NCI-H1105 treated with DMSO at 0.1 percent for 48 hours (cell line): ENCODE measurements around the gene EVA1C.
A peak's percentile ranks its signal among the peaks of the same experiment; 100 is the strongest.
"Not testable (repeated sequence)": the region's sequence is repeated elsewhere in the genome, so short reads cannot be mapped to it uniquely, and the experiment has no call there.

ENCODE experiments used
- DNase-seq: peaks from one replicate; lab custom pipeline; 2025; lab: John Stamatoyannopoulos, UW

EVA1C gene, protein sequence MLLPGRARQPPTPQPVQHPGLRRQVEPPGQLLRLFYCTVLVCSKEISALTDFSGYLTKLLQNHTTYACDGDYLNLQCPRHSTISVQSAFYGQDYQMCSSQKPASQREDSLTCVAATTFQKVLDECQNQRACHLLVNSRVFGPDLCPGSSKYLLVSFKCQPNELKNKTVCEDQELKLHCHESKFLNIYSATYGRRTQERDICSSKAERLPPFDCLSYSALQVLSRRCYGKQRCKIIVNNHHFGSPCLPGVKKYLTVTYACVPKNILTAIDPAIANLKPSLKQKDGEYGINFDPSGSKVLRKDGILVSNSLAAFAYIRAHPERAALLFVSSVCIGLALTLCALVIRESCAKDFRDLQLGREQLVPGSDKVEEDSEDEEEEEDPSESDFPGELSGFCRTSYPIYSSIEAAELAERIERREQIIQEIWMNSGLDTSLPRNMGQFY

DNA sequence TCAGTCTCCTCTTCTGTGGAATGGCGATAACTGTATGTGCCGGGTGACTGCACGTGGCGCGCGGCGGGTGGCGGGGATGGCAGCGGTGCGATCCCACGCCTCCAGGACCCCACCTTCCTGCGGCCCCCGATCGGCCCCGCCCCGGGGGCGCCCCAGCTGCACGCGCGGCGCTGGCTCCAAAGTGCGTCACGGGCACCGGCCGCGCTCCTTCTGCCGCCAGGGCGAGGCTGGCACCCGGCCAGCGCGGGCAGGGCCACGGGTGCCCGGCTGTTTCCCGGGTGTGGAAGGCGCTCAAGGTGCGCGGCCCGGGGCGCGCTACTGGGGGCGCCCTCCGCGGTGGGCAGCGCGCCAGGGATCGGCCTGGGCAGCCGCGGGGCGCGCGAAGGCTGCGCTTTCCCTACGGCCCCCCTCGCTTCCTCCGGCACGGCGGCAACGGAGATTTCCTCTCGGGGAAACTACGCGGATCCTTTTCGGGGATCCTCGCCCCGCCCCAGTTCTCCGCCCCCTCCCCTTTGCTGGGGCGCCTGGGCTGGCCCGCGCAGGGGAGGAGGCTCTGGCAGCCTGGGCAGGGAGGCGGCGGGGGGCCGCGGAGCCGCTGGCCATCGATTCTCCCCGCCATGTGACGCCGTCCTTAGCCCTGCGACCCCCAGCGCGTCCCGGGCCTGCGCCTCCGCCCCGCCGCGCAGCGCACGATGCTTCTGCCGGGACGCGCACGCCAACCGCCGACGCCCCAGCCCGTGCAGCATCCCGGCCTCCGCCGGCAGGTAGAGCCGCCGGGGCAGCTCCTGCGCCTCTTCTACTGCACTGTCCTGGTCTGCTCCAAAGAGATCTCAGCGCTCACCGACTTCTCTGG is at the start of gene EVA1C:
TSS of gene EVA1C (plus strand) at position 545 of the 853 bp plus-strand sequence. CDS start at position 693, 148 bp downstream.
- peak; percentile 71 for DNase-seq

DNA sequence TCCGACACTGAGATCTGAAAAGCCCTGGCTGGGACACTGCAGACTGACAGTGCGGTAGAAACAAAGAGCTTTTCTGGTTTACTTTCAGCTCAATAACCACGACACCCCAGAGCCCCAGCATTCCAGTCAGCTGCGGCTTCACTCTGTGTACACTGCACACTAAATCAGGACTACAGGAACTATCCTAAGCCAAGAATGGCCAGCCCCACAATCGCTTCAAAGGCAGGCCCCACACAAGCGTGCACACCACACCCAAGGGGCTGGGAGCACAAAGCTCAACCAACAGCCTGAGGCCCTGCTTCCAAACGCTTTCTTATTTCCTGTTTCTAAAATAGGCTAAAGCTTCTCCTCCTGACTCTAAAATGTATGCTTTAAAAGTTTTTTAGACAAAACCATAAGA is 48.1 kb upstream of the EVA1C start:
- no peak for DNase-seq

DNA sequence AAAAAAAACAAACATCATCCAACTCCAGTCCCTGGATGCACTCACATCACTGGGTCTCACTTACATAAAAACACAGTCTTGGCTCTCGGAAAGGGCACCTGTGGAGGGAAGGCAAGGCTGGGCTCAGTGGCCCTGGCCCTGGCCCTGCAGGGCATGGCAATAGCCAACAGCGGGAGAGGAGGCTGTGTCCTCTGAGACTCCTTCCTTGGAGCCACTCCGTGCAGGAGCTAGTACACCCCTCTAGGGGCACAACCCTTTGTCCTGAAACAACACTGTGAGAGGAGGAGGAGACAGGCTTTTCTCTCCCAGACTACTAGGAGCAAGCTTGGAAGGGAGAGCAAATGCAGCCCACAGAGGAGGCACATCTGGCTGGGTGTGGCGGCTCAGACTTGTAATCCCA is 47.7 kb upstream of the EVA1C start:
- no peak for DNase-seq

DNA sequence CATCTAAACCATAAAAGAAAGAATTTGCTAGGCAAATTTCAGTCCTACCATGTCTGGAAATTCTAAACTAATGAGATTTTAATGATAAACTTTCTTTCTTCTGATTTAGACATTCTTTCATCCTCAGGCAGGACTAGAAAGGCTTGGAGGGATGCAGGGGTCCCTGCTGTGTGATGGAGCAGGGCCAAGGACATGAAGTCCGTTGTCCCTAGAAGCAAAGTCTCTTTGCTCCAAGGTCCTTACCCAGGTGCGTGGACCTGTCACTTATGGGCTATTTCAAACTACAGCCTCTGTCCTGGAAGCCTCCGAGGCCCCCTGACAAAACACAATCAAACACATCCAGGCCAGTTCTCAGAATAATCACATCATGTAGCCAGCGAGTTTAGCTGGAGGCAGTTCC is 46.3 kb upstream of the EVA1C start:
- DNase-seq: no peak

DNA sequence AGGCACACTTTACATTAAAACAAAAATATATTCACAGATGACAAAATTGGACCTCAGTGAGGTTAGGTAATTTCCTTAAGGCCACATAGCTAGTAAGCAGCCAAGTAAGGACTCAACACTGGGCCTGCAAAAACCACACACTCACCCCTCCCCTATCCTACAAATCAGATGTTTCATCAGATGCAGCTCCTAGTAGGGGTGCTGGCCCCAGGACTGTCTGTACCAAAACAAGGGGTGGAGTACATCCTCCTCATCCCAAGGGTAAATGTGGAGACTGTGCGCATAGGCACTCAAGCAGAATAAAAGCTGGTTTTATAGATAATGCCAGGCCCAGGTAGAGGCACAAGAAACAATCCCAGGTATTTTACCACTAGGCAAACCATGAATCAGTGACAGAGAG is 45.3 kb upstream of the EVA1C start:
- DNase-seq: no peak

DNA sequence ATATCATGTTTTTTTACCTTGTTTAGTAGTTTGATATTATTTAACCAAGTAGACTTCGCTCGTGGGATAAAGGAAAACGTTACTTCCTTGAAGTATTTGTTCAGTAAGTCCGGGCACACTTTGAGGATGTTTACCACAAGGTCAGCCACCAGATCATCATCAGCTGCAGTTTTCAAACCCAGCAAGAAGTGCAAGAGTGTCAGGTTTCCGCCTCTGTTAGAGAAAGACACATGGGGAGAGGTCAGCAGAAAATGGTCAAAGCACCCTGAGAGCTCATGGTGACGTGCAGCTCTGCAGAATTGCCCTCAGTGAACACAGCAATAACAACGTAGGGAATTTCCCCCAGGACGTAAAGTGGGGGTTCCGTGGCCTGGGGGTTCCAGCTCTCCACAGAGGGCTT is 44.1 kb upstream of the EVA1C start:
- no peak for DNase-seq

DNA sequence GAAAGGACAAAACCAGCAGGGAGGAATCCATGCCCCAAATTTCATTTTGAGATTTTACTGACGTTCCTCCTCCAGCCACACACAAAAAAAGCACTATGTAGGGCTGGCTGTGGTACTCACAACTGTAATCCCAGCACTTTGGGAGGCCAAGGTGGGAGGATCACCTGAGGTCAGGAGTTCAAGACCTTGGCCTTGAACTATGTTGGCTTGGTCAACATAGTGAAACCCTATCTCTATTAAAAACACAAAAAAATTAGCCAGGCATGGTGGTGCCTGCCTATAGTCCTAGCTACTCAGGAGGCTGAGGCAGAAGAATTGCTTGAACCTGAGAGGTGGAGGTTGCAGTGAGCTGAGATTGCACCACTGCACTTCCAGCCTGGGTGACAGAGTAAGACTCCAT is 43.5 kb upstream of the EVA1C start:
- not testable (repeated sequence) for DNase-seq

DNA sequence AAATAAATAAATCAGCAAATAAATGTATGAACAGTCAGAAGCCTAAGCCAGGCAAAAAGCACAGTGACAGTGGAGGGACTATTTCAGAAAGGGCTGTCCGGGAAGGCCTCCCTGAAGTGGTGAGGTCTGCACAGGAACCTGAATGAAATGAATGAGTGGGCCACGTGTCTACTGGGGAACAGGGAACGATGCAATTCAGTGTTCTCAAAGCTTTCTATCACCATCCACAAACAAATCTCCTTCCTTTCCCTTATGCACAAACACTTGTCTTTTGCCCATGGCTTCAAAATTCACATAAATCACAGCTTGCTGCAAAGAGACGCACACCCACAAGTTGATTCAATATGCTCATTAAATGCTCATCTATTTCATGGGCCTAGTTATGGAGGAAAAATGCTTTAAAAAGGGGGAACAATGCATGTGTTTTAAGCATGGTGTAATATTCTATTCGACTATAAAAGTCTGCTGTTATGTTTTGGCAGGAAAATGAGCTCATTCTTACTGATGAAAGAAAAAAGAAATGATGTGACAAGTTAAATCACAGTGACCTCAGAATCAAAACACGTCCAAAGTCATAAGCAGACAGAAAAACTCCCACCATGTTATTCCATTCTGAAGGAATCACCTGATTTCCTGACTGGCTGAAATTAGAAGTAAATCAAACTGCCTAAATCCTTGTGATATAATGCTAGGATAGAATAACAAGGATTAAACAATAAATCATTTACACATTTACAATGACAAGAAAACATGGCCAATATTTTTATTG is 41.3 kb upstream of the EVA1C start:
- DNase-seq: no peak

DNA sequence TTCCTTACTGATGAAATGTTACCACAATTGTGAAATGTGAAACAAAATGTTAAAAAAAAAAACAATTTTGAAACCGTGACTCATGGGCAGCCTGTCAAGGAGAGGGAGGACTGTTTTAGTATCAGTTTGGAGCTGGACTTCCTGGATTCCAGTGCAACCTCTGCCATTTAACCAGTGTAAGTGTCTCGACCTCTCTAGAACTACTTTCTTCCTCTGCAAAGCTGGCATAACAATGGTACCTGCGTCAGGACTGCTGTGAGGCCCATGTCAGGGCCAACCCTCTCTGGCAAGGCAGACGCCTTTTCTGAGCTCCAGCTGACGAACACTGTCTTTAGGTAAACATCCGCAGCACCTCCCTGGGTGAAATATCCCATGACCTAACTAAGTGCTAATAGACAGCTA is 40.6 kb upstream of the EVA1C start:
- DNase-seq: peak; percentile 80

DNA sequence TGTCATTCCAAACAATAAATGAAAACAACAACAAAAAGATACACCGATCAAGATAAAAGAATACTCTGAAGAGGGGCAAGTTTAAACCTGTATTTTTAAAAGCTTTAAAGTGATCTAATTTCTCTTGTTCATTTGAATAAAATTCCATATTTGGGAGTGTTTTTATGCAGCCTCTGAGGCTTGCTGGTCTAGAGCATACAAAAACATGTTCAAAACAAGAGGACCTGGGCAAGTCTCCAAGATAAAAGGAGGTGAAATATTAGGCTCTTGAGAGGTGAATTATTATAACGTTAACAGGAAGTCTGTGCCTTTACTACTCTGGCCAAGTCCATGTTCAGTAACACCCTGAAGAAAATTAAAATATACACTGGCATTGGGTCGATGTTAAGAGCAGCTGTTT is 39.8 kb upstream of the EVA1C start:
- peak; percentile 97 for DNase-seq

DNA sequence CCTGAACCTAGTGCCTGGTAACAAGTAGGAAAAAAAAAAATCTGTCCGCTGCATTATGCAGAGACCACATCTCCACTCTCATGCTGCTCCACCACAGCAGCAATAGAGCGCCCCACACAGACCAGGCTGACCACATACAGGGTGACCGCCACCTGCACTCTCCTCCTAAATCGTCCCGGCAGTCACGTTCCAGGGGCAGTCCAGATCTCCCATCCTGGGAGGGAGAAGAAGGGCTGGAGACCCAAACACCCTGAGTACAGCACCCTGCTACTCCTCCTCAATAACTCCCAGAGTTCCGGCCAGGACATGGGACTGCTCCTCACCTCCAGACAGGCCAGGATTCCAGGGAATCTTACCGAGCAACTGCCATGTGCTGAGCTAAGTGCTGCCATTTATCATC is 35.0 kb upstream of the EVA1C start:
- no peak for DNase-seq

DNA sequence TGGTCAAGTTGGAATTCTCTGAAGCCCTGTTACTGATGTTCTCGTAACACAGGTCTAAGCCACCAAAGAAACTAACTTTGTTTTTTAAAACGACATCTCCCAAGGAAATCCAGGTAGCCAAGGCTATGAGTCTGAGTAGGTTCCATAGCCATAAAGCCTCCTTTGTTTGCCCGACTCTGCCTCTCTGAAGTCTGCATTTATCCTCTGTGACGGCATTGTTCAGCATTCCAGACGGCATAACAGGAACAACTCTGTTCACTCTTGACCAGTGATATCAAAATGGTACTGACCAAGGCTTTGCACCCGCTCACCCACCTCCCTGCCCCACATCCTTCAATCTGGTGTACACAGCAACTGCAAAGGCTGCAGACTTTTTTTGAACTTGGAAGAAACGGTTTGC is 34.5 kb upstream of the EVA1C start:
- DNase-seq: no peak

DNA sequence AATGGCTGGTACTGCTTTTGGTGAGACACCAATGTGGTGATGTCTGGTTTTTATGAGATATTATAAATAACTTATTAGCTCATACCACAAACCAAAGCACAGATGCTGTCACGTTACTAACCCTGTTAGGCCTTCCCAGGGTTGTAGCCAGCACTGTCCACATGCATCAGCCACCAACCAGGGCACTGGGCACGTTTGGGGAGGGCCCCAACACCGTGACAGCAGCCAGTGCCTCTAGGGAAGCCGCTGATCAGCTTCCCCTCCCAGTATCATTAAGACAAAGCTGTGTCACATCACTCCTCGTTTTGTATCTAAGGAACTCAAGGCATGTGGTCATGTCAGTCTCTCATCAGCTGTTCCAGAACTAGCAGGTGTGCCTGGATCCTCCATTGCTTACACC is 33.5 kb upstream of the EVA1C start:
- DNase-seq: no peak

DNA sequence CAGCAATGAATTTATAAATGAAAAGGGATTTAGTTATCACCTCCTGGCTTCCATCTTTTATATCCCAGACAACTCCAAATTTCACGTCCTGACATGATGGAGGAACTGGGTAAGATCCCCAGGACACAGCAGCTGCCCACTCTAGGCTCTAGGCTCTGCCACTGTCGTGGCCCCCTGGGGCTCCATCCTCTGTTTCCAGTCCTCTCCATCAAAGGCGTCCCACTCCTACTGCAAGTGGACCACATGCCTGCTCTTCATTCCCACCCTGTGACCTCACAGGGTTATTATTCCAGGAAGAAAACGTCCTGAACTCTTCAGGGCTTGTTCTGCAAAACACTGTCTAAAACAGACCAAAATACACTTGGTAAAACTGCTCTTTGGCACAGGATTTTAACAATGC is 31.6 kb upstream of the EVA1C start:
- DNase-seq: no peak

DNA sequence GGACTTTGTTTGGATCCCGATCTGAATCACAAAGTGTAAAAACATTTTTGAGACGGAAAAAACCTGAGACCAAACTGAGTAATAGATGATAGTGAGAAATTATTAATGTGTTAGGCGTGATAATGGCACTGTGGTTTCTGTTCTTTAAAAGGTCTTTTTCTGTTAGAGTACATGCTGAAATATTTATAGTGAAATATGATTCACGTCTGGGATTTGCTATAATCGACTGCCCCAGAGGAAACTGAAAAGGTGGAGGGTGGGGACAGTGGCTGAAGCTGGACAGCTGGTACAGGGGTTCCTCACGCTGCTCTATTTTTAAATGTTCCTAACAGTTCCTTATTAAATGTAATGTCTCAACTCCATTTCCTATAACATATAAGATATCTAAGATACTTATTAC is 30.9 kb upstream of the EVA1C start:
- no peak for DNase-seq

DNA sequence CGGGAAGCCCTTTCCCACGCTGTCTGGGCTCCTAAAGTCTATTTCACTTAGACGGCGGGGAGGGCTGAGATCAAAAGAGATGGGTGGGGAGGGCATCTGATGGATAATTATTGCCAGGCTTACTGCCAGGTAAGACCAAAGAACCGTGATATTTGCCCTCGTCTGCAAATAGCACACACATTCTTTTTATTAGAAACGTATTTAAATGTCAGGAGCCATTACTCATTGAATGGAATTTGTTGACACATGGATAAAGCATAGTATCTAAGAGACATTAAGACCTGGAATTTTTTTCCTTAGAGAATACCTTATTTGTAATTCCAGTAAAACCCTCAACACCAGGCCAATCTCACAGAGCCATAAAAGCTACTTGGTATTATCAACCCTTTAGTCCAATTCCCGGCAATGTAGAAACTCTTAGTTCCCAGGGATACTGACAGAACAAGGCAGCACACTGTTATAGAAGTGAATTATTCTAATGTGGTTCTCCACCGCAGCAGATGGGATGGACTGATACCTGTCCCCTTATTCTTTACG is 30.3 kb upstream of the EVA1C start:
- DNase-seq: peak; percentile 88

DNA sequence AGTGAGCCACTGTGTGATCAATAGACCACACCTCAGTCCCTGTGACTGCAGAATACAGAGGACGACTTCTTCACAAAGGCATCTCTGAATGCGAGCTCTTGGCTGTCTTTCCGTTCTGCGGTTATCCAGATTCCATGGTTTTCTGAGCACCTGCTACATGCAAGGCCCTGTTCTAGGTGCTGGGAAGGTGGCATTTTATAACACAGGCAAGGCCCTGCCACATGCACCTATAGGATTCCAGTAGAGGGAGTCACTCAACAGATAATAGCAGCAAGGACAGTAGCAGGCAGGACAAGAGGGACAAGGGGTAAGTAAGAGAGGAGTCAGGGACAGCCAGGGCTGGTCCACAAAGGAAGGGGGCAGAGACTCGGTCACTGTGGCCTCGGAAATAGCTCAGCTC is 28.7 kb upstream of the EVA1C start:
- no peak for DNase-seq

DNA sequence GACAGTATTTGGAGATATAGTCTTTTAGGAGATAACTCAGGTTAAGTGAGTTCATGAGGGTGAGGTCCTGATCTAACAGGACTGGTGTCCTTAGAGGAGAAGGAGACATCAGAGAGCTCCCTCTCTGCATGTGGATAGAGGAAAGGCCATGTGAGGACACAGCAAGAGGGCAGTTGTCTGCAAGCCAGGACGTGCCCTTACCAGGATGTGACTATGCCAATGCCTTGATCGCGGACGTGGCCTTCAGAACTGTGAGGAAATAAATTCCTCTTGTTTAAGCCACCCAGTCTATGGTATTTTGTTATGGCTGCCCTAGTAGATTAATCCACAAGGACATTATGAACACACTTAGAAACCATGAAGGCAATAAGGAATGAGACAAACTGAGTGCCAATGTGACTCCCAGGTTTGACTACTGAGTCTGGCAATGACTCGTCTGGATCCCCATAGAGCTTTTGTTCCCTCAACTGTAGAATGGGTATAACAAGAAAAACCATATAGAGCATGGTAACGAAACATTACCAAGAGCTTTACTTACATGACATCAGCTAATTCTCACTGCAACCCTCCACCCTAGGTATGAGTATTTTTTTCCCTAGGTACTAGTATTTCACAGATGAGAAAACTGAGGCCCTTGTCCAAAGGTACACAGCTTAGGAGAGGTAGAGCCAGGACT is 26.2 kb upstream of the EVA1C start:
- no peak for DNase-seq

DNA sequence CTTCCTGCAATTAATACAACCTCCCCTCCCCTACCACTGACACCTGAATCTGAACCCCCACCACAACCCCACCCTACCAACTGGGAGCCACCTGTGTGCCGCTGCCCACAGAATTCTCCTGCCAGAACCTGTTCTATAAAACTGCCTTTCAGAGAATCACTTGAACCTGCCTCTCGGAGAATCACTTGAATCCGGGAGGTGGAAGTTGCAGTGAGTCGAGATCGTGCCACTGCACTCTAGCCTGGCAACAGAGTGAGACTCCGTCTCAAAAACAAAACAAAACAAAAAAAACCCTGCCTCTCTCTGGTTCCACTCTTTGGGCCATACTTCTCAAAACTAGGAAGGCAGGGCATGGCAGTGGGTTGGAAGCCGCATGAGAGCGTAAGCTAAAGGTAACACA is 25.4 kb upstream of the EVA1C start:
- DNase-seq: no peak

DNA sequence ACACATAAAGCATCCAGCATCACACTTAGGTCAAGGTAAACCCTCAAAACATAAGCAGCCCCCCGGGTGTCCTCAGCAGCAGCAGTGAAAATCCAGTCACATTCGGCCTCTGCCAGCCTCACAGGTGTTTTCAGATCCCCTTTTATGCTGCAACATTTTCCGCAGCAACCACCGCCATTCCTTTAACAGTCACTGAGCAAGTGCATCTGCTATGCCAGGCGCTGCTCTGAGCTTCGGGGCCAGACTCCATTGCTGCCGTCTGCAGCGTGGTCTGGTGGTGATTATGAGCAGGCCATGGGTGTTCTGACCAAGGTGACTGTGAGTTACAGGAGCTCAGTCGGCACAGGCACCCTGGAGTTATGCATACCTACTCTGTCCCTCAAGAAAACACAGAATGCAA is 24.2 kb upstream of the EVA1C start:
- no peak for DNase-seq

DNA sequence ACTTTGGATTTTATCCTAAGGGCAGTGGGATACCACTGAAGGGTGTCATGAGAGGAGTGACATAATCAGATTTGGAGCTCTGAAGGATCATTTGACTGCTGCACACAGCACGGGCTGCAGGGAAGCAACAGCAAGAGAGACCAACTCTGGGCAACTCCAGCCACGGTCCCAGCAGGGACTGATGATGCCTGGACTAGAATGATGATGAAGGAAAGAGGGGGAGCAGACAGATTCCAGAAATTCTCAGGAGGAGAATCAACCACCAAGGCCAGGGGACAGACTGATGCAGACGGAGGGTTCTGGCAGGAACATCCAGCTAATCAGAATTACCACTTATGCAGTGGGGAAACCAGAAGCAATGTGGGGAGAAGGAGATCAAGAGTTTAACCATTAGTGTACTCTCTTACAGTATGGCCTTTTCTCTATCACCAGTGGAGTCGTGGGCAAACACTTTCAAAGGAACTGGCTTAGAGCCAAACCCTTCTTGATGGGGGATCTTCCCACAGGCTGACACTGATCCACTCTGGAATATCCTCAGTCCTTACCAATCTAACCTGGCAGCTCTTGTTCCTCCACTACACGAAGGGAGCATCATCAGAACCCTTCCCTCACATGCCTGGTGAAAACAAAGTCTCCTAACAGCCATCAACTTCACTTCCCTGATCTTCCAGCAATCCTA is 23.0 kb upstream of the EVA1C start:
- no peak for DNase-seq
